ENCODE measurements around the gene FAM200A.

DNA sequence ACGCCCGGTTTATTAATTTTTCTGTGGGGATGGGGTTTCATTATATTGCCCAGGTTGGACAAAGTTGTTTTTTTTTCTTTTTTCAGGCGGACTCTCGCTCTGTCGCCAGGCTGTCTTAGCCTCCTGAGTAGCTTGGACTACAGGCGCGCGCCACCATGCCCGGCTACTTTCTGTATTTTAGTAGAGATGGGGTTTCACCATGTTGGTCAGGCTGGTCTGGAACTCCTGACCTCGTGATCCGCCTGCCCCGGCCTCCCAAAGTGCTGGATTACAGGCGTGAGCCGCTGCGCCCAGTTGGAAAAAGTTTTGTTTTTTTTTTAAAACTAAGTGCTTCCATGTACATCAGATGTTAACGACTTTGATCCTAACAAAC lies 51.3 kb downstream of the FAM200A start:
- no peak for TF ChIP-seq EZH2phosphoT487 (IDR thresholded peaks at IDR 0.05; ENCODE audit: low read length)
- TF ChIP-seq, protein P1, sequence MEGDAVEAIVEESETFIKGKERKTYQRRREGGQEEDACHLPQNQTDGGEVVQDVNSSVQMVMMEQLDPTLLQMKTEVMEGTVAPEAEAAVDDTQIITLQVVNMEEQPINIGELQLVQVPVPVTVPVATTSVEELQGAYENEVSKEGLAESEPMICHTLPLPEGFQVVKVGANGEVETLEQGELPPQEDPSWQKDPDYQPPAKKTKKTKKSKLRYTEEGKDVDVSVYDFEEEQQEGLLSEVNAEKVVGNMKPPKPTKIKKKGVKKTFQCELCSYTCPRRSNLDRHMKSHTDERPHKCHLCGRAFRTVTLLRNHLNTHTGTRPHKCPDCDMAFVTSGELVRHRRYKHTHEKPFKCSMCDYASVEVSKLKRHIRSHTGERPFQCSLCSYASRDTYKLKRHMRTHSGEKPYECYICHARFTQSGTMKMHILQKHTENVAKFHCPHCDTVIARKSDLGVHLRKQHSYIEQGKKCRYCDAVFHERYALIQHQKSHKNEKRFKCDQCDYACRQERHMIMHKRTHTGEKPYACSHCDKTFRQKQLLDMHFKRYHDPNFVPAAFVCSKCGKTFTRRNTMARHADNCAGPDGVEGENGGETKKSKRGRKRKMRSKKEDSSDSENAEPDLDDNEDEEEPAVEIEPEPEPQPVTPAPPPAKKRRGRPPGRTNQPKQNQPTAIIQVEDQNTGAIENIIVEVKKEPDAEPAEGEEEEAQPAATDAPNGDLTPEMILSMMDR (IDR thresholded peaks at IDR 0.05; ENCODE audit: low read length), result no peak

All from MM.1S (cell line).